Smooth muscle cell of bladder (primary cell): ENCODE data around the gene MCM3AP. TPM values are rescaled to one million over a fixed set of nuclear protein-coding genes. Genes with fewer than 3 reads are reported as not detected.

Source experiments
- total RNA-seq: library from RNA; depleted of rRNA; stranded (reverse); fragments of >200 nt; gene quantifications from 2 replicates; pipeline ENCODE4 v1.2.3, GENCODE V29; 2014

Gene MCM3AP
- 46.6 and 61.7 TPM in 2 replicates for total RNA-seq

GRCh38 chr21:46285206-46285661 lies at the start of gene MCM3AP:
TSS of gene MCM3AP (minus strand) at chr21:46285611. CDS start at chr21:46285286, 325 bp downstream.

GRCh38 chr21:46323710-46324389 lies 38.4 kb upstream of the MCM3AP start, which contains the start of the genes C21orf58 and PCNT:
TSS of gene C21orf58 (minus strand) at chr21:46323870. CDS start at chr21:46322738, 1,132 bp downstream.
TSS of gene PCNT (plus strand) at chr21:46324156. CDS start at chr21:46324229, 73 bp downstream.

GRCh38 chr21:46285761-46286647 lies 593 bp upstream of the MCM3AP start, which contains the start of gene YBEY:
TSS of gene YBEY (plus strand) at chr21:46286342. CDS start at chr21:46286914, 572 bp downstream.

GRCh38 chr21:46228345-46229051 lies 56.9 kb downstream of the MCM3AP start, which contains the start of gene LSS:
TSS of gene LSS (minus strand) at chr21:46228774. CDS start at chr21:46228745, 29 bp downstream.

Other genes with a start within 250 kb of the MCM3AP start
- gene COL6A2, start 187.5 kb downstream of the MCM3AP start, total RNA-seq = 1,324 and 1,435 TPM in 2 replicates
- 0.14 and 0.55 TPM in 2 replicates for gene FTCD, start 130.0 kb downstream of the MCM3AP start, total RNA-seq
- 3.4 and 7.7 TPM in 2 replicates for gene SPATC1L, start 101.2 kb downstream of the MCM3AP start, total RNA-seq
- gene LSS, start 56.8 kb downstream of the MCM3AP start, total RNA-seq = 123 and 162 TPM in 2 replicates
- gene YBEY, start 731 bp upstream of the MCM3AP start, total RNA-seq = 13.4 and 15.7 TPM in 2 replicates
- 1.4 and 1.6 TPM in 2 replicates for gene C21orf58, start 38.3 kb upstream of the MCM3AP start, total RNA-seq
- 11.0 and 14.2 TPM in 2 replicates for gene PCNT, start 38.5 kb upstream of the MCM3AP start, total RNA-seq
- 12.9 and 15.1 TPM in 2 replicates for gene DIP2A, start 173.3 kb upstream of the MCM3AP start, total RNA-seq